A549 (cell line): ENCODE data around the gene SPA17. TPM values are rescaled to one million over a fixed set of nuclear protein-coding genes. Genes with fewer than 3 reads are reported as not detected.

Experiments used
- ATAC-seq, 2 experiments: fragments of 200-7000 bp in 1 of 2; fragments of >200 bp in 1 of 2; cut with Nextera tagmentation in 1 of 2; cut with Tn5 transposase in 1 of 2; 3 replicates each; pipeline versions ENCODE4 v1.8.0 to v1.9.1; 2018 to 2020; ENCODE audit warnings: mild to moderate bottlenecking in 1 of 2, moderate library complexity in 1 of 2
- CTCF ChIA-PET: fragments of 300-600 bp; sonication (Branson Sonifier 250); formaldehyde crosslinking; extraction: SDS; loops from one replicate; lab custom pipeline; 2021; ENCODE audit warnings: antibody characterized with exemption, inconsistent platforms; lab: Yijun Ruan, JAX
- POLR2A ChIA-PET: fragments of 350-600 bp; formaldehyde crosslinking; extraction: SDS; loops from one replicate; lab custom pipeline; 2021; ENCODE audit warnings: antibody characterized with exemption, inconsistent platforms; lab: Yijun Ruan, JAX
- DNase-seq, 2 experiments: peaks; one replicate each; pipeline versions ENCODE4 v3.0.0 to v3.0.0-alpha.2; 2011 to 2016; ENCODE audit warnings: low read depth in 1 of 2, low spot score in 1 of 2
- FAIRE-seq: peaks from 2 replicates; lab custom pipeline; 2011; peaks lifted over from hg19 to GRCh38; lab: Jason Lieb, UNC
- H3K27ac ChIP-seq, 2 experiments: fragments of >200 bp; sonication (Bioruptor Twin); formaldehyde crosslinking; 3 replicates each; pipeline ENCODE4 v1.5.1; 2016 to 2017
- H3K4me1 ChIP-seq: fragments of >200 bp; sonication (Bioruptor Twin); formaldehyde crosslinking; 3 replicates; pipeline ENCODE4 v1.6.1; 2016
- H3K4me2 ChIP-seq: fragments of >200 bp; sonication (Bioruptor Twin); formaldehyde crosslinking; 3 replicates; pipeline ENCODE4 v1.6.1; 2016
- H3K4me3 ChIP-seq: fragments of >200 bp; sonication (Bioruptor Twin); formaldehyde crosslinking; 3 replicates; pipeline ENCODE4 v1.5.1; 2016
- H3K9me3 ChIP-seq: fragments of >200 bp; sonication (Bioruptor Twin); formaldehyde crosslinking; 3 replicates; pipeline ENCODE4 v1.6.1; 2016
- BHLHE40 ChIP-seq: IDR thresholded peaks from 2 replicates; pipeline ENCODE4 v1.6.1; 2012; ENCODE audit warnings: low read depth, low read length, inconsistent platforms
- CBX8 ChIP-seq: fragments of 200-600 bp; sonication (generic); IDR thresholded peaks from 2 replicates; pipeline ENCODE4 v1.6.1; 2016
- CHD2 ChIP-seq: fragments of 150-350 bp; IDR thresholded peaks from 2 replicates; pipeline ENCODE4 v1.6.1; 2014; ENCODE audit warnings: low read length; ENCODE audit not compliant: partially characterized antibody
- EHMT2 ChIP-seq: fragments of 200-600 bp; sonication (generic); IDR thresholded peaks from 2 replicates; pipeline ENCODE4 v1.6.1; 2016; ENCODE audit warnings: antibody characterized with exemption, low read depth, mild to moderate bottlenecking, moderate library complexity
- EP300 ChIP-seq, 2 experiments: fragments of >200 bp; sonication (Bioruptor Twin); formaldehyde crosslinking; IDR thresholded peaks; 2 replicates in 1 of 2; 3 replicates in 1 of 2; pipeline ENCODE4 v1.6.1; 2016 to 2017
- ESRRA ChIP-seq: fragments of 150-350 bp; IDR thresholded peaks from 2 replicates; pipeline ENCODE4 v1.6.1; 2014; ENCODE audit warnings: mild to moderate bottlenecking, low read length, borderline replicate concordance
- FOSB ChIP-seq: fragments of 250-450 bp; sonication (Bioruptor Pico); IDR thresholded peaks from 2 replicates; pipeline ENCODE4 v1.5.0; 2020; ENCODE audit warnings: mild to moderate bottlenecking, moderate library complexity
- GATA3 ChIP-seq: IDR thresholded peaks from 2 replicates; pipeline ENCODE4 v1.6.1; 2012; ENCODE audit warnings: borderline replicate concordance
- HOXB13 ChIP-seq: fragments of 250-450 bp; sonication (Bioruptor Pico); IDR thresholded peaks from 2 replicates; pipeline ENCODE4 v1.5.0; 2020; ENCODE audit warnings: low read depth, mild to moderate bottlenecking, moderate library complexity
- KDM1A ChIP-seq: fragments of 200-600 bp; sonication (generic); IDR thresholded peaks from 2 replicates; pipeline ENCODE4 v1.6.1; 2016; ENCODE audit warnings: low read depth, mild to moderate bottlenecking
- NFE2L2 ChIP-seq: fragments of 150-350 bp; conservative IDR thresholded peaks from 2 replicates; pipeline ENCODE4 v1.6.1; 2014; ENCODE audit warnings: low read length
- NPAS2 ChIP-seq: fragments of 250-450 bp; sonication (Bioruptor Pico); IDR thresholded peaks from 2 replicates; pipeline ENCODE4 v1.8.0; 2022; ENCODE audit warnings: mild to moderate bottlenecking, moderate library complexity, borderline replicate concordance
- NR3C1 ChIP-seq: fragments of >200 bp; sonication (Bioruptor Twin); formaldehyde crosslinking; IDR thresholded peaks from 3 replicates; pipeline ENCODE4 v1.6.1; 2017
- REST ChIP-seq: fragments of 200-600 bp; sonication (generic); IDR thresholded peaks from 2 replicates; pipeline ENCODE4 v1.6.1; 2016; ENCODE audit warnings: antibody characterized with exemption, mild to moderate bottlenecking, moderate library complexity
- RNF2 ChIP-seq: fragments of 200-600 bp; sonication (generic); IDR thresholded peaks from 2 replicates; pipeline ENCODE4 v1.6.1; 2016; ENCODE audit warnings: low read depth, mild to moderate bottlenecking, antibody characterized with exemption, moderate library complexity, borderline replicate concordance
- TFCP2L1 ChIP-seq: fragments of 250-450 bp; sonication (Bioruptor Pico); IDR thresholded peaks from 2 replicates; pipeline ENCODE4 v1.5.0; 2021; ENCODE audit warnings: mild to moderate bottlenecking
- WGBS: methylation state at CpG from one replicate; pipeline ENCODE4 v1.1.6; 2017; ENCODE audit errors: missing lambda C conversion rate; 5-methylcytosine and 5-hydroxymethylcytosine counted together
- polyA plus RNA-seq, 4 experiments: library from polyadenylated mRNA; depleted of rRNA in 3 of 4; stranded (reverse); fragments of >200 nt; fragmentation: RNase III in 1 of 4; extraction: RNeasy Plus Mini Kit Qiagen cat#74134 plus additional on column Dnase treatment in 1 of 4; gene quantifications; 2 replicates in 3 of 4; 3 replicates in 1 of 4; pipeline ENCODE4 v1.2.3, GENCODE V29; 2011 to 2017
- TF ChIP-seq, protein P1 (sequence below): fragments of 250-450 bp; sonication (Bioruptor Pico); IDR thresholded peaks from 2 replicates; pipeline ENCODE4 v1.5.0; 2021; ENCODE audit warnings: mild to moderate bottlenecking, moderate library complexity, borderline replicate concordance
- TF ChIP-seq, protein P2 (sequence below): fragments of >200 bp; sonication (Bioruptor Twin); formaldehyde crosslinking; IDR thresholded peaks from 3 replicates; pipeline ENCODE4 v1.5.1; 2016

The SPA17 gene
- polyA plus RNA-seq, 2 of the 4 experiments (the other 2 are of a cell fraction): 23.8 to 27.3 TPM

DNA sequence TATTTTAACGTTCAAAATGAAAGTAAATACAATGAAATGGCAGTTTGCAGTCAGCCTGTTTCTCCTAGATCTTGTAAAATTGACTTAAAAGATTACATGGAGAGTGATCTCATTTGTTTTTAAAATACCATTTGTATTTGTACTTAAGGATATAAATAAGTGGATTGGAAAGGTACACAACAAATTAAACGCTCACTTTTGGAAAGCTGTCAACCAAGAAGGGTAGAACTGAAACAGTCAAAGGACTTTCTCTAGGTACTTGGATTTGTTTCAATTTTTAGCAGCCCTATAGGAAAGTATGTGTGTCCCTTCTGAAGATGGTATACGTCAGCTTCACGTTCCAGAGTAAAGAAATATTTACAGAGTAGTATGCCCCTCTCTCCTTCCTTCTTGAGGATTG lies 43.7 kb upstream of the SPA17 start:
- Histone ChIP-seq H3K27ac (no peak overlapping the region), H3K9me3 (no peaks in the 10 kb centered on the region), H3K4me3 (no peak overlapping the region), H3K4me1 (no peaks in the 10 kb centered on the region), H3K4me2 (no peak overlapping the region)
- no peak for TF ChIP-seq KDM1A
- TF ChIP-seq, protein P1, sequence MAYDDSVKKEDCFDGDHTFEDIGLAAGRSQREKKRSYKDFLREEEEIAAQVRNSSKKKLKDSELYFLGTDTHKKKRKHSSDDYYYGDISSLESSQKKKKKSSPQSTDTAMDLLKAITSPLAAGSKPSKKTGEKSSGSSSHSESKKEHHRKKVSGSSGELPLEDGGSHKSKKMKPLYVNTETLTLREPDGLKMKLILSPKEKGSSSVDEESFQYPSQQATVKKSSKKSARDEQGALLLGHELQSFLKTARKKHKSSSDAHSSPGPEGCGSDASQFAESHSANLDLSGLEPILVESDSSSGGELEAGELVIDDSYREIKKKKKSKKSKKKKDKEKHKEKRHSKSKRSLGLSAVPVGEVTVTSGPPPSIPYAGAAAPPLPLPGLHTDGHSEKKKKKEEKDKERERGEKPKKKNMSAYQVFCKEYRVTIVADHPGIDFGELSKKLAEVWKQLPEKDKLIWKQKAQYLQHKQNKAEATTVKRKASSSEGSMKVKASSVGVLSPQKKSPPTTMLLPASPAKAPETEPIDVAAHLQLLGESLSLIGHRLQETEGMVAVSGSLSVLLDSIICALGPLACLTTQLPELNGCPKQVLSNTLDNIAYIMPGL (CRISPR knock-in tag): no peak
- no peak for TF ChIP-seq GATA3
- no peak for TF ChIP-seq CHD2
- TF ChIP-seq ESRRA: no peak
- TF ChIP-seq TFCP2L1: no peak
- TF ChIP-seq HOXB13 (CRISPR knock-in tag): no peak
- TF ChIP-seq NR3C1: no peak
- TF ChIP-seq NPAS2 (CRISPR knock-in tag): no peak
- no peak for TF ChIP-seq NFE2L2
- no peak for TF ChIP-seq CBX8
- TF ChIP-seq EHMT2: no peak
- TF ChIP-seq EP300 (IDR thresholded peaks at IDR 0.05): no peak
- TF ChIP-seq RNF2: no peak
- no peak for TF ChIP-seq FOSB (CRISPR knock-in tag)
- no peak for TF ChIP-seq BHLHE40
- ChIA-PET CTCF (interaction anchor here (1.0 to 4.9 kb wide), 2 partner anchors 10 to 14 kb away, joined by 3 to 32 read pairs; no protein-coding TSS in a partner anchor), POLR2A (no interaction called here)
- ATAC-seq: no peak
- FAIRE-seq: no peak
- DNase-seq: no peak
- 89% methylated on average over 4 of the region's 4 CpGs for WGBS

DNA sequence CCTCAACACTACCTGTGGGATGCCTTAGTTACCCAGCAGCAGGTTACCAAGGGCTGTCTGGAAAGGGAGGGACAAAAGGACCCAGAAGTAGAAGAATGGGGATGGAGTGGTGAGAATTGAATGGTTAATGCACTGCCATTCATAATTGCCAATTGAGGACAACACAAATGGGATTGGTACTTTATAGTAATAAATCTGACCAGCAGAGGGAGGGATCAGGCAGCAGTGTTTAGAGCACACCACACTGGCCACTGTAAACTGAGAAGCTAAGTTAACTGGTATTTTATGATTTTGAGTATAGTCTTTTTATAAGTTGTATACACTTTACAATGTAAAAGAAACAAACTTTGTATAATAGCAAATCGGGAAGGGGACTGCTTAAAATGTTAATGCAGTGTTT lies 40.3 kb upstream of the SPA17 start:
- DNase-seq: peak; percentile 4 to 26
- 61% methylated on average over 1 of the region's 1 CpG for WGBS
- CTCF ChIA-PET: interaction anchor here (0.6 to 4.9 kb wide), 3 partner anchors 9 to 13 kb away, joined by 4 to 32 read pairs (median 4); no protein-coding TSS in a partner anchor
- ATAC-seq: peak; percentile 86 to 87
- no peaks in the 10 kb centered on the region for H3K4me1 ChIP-seq
- H3K9me3 ChIP-seq: no peaks in the 10 kb centered on the region
- no peak overlapping the region for H3K4me3 ChIP-seq
- FAIRE-seq: no peak
- no peak for TF ChIP-seq REST
- TF ChIP-seq, protein P2, sequence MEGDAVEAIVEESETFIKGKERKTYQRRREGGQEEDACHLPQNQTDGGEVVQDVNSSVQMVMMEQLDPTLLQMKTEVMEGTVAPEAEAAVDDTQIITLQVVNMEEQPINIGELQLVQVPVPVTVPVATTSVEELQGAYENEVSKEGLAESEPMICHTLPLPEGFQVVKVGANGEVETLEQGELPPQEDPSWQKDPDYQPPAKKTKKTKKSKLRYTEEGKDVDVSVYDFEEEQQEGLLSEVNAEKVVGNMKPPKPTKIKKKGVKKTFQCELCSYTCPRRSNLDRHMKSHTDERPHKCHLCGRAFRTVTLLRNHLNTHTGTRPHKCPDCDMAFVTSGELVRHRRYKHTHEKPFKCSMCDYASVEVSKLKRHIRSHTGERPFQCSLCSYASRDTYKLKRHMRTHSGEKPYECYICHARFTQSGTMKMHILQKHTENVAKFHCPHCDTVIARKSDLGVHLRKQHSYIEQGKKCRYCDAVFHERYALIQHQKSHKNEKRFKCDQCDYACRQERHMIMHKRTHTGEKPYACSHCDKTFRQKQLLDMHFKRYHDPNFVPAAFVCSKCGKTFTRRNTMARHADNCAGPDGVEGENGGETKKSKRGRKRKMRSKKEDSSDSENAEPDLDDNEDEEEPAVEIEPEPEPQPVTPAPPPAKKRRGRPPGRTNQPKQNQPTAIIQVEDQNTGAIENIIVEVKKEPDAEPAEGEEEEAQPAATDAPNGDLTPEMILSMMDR: peak; percentile 18; the same call in 1 of the 3 replicates
- POLR2A ChIA-PET: interaction anchor here (1.6 kb wide), 1 partner anchor 10 kb away, joined by 9 read pairs; the partner anchor contains the start of gene TBRG1
- H3K27ac ChIP-seq: no peak overlapping the region
- no peak overlapping the region for H3K4me2 ChIP-seq
